AG09319 (cell line): ENCODE data around the gene CCDC88C.
"Not testable (repeated sequence)": the region's sequence is repeated elsewhere in the genome, so short reads cannot be mapped to it uniquely, and the experiment has no call there.

Source experiments
- DNase-seq: peaks from one replicate; pipeline ENCODE4 v3.0.0-alpha.2; 2010; ENCODE audit warnings: low read depth; ENCODE audit errors: extremely low read depth
- TF ChIP-seq, protein P1 (sequence below): IDR thresholded peaks from 2 replicates; pipeline ENCODE4 v1.5.1; 2011; ENCODE audit warnings: low read depth, mild to moderate bottlenecking, inconsistent platforms, low read length, moderate library complexity

Gene CCDC88C

DNA sequence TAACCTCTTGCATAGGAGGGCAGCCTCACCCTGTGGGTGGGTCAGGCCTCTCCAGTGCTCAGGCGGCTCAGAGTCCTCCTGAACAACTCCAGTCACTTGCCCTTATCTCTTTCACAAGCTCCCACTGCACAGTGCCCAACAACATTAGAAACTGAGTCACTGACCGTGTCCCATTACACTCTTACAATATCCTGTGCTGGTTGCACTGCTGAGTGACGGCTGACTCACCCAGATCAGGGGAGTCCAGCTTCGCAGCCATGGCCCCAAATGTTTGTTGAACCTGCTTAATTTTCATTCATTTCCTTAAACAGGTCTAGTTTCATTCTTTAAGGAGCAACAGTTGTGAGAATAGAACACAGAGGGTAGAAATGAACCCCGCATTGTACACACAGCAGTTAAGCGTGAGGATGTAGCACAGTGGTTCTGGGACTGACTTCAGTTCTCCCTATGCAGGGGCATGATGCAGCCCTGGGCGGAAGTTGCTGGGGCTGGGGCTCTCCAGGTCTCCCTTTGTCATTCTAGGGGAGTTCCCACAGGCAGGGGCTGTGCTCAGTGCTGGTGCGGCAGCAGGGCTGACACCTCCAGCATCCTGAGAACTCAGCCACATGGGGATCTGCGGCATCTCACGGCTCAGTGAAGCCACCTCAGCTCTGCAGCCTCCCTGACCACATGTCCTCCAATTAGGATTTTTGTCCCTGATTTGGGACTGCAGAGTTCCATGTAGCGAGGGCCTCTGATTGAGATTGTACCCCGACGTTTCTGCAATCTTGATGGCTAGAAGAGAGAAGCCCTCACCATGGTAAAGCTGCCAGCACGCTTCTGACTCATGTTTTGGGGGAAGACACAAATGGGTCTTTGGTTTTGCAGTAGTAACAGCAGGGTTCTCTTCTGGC lies 189.3 kb downstream of the CCDC88C start:
- TF ChIP-seq, protein P1, sequence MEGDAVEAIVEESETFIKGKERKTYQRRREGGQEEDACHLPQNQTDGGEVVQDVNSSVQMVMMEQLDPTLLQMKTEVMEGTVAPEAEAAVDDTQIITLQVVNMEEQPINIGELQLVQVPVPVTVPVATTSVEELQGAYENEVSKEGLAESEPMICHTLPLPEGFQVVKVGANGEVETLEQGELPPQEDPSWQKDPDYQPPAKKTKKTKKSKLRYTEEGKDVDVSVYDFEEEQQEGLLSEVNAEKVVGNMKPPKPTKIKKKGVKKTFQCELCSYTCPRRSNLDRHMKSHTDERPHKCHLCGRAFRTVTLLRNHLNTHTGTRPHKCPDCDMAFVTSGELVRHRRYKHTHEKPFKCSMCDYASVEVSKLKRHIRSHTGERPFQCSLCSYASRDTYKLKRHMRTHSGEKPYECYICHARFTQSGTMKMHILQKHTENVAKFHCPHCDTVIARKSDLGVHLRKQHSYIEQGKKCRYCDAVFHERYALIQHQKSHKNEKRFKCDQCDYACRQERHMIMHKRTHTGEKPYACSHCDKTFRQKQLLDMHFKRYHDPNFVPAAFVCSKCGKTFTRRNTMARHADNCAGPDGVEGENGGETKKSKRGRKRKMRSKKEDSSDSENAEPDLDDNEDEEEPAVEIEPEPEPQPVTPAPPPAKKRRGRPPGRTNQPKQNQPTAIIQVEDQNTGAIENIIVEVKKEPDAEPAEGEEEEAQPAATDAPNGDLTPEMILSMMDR, result no peak
- no peak for DNase-seq

DNA sequence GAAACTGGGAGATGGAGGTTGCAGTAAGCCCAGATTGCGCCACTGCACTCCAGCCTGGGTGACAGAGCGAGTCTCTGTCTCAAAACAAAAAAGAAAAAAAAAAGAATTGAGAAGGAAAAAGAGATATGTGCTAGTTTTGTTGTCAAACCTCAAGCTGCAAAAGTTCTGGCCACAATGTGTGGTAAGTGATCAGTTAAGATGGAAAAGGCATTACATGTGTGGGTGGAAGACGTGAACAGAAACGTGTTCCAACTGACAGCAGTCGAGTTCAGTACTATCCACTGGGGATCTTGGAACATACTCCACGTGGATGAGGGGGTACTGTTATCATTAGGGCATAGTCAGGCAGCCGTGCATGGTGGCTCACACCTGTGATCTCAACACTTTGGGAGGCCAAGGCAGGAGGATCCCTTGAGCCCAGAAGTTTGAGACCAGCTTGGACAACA lies 190.4 kb downstream of the CCDC88C start:
- DNase-seq, result no peak
- TF ChIP-seq, protein P1, result no peak

DNA sequence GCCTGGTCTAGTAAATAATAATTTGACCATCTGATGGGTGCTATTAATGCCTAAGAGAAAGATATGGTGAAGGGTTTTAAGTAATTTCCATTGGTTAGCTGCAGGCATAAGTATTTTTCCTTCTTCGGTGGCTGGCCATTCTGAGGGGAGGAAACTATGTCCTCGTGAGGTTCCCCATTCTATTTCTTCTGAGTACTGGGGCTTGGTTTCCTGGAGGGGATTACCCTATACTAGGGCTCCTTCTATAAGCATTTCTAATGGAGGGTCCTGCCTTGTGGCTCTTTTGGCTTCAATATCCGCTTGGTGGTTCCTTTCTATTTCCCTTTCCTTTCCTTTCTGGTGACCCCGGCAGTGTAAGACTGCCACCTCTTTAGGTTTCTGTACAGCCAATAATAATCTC lies 191.3 kb downstream of the CCDC88C start:
- DNase-seq, result not testable (repeated sequence)

DNA sequence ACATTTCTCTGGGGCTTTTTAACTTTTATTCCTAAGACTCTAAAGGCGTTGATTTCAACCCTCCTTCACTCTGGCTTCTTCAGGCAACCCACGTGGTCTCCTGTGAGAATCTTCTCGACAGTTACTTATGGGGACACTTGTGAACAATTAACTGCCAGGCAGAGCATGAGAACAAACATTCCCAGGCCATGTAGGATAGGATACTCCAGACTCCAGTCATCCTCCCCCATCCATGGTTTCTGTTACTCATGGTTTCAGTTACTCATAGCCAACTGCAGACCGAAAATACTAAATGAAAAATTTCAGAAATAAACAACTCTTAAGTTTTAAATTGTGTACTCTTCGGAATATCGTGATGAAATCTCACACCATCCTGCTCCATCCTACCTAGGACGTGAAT lies 192.6 kb downstream of the CCDC88C start:
- DNase-seq, result no peak
- TF ChIP-seq, protein P1, result no peak

DNA sequence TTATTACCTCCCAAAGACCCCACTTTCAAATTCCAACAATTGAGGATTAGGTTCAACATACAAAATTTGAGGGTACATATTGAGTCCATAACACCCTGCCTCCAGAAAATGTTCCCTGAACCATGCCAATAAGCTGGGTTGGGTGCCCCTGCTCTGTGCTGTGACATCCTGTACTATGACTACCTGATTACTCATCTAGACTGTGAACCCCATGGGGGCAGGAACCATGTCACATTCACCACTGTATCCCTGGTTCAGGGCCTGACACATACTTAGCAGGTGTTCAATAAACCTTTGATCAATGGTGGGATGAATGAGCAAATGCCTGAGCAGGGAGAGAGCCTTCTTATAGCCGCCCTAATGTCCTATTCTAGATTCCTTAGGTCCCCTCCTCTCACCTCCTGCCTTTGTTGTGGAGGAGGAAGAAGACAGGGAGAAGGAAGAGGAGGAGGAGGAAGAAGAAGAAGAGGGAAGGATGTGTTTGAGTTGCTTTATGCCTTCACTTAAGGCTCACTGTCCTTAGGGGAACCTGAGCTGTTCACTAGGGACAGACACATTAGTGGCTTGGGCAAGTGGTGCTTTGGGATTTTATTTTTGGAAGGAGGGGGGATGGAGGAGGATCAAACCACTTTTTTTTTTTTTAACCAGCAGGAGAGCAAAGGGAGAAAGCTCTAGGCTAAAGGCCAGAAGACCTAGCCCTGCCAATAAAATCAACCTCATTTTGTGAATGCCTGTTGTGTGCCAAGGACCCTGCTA lies 194.4 kb downstream of the CCDC88C start:
- TF ChIP-seq, protein P1, result no peak
- no peak for DNase-seq
